ENCODE results near the gene BCAS3.

The BCAS3 gene

GRCh38 chr17:61265397-61265796 lies 587.7 kb downstream of the BCAS3 start:
- no peak overlapping the region for H3K4me3 ChIP-seq (replicated peaks; ENCODE audit: low read depth, low read length)
- no peak for TF ChIP-seq CTCF (IDR thresholded peaks at IDR 0.05; ENCODE audit: low read length, missing control alignments)
- no peak for DNase-seq (ENCODE audit: low read depth)

DNA sequence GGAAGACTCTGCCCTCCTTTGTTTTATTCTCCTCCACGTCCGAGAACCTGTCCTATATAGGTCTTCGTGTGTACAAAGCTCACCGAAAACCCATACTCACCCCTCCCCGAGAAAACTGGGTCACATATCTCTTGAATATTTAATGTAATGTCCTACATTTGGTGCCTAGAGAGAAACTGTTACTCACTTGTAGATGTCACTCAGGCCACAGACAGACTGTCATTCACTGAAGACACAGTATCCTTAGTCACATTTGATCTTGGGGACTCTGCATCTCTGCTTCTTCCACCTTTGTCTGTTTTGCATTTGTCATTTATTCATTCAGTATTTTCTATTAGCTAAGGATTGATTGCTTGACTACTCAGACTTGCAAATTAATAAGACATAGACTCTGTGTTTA lies 590.2 kb downstream of the BCAS3 start:
- DNase-seq (ENCODE audit: low read depth): no peak
- TF ChIP-seq CTCF (IDR thresholded peaks at IDR 0.05; ENCODE audit: low read length, missing control alignments): no peak
- no peak overlapping the region for H3K4me3 ChIP-seq (replicated peaks; ENCODE audit: low read depth, low read length)

- DNase-seq (ENCODE audit: low read depth): no peak
- no peak overlapping the region for H3K4me3 ChIP-seq (replicated peaks; ENCODE audit: low read depth, low read length)
- no peak for TF ChIP-seq CTCF (IDR thresholded peaks at IDR 0.05; ENCODE audit: low read length, missing control alignments)
Observed at GRCh38 chr17:61275395-61275794, 597.7 kb downstream of the BCAS3 start.

GRCh38 chr17:61276806-61277205 lies 599.2 kb downstream of the BCAS3 start:
- no peak for TF ChIP-seq CTCF (IDR thresholded peaks at IDR 0.05; ENCODE audit: low read length, missing control alignments)
- H3K4me3 ChIP-seq (replicated peaks; ENCODE audit: low read depth, low read length): no peak overlapping the region
- DNase-seq (ENCODE audit: low read depth): no peak

DNA sequence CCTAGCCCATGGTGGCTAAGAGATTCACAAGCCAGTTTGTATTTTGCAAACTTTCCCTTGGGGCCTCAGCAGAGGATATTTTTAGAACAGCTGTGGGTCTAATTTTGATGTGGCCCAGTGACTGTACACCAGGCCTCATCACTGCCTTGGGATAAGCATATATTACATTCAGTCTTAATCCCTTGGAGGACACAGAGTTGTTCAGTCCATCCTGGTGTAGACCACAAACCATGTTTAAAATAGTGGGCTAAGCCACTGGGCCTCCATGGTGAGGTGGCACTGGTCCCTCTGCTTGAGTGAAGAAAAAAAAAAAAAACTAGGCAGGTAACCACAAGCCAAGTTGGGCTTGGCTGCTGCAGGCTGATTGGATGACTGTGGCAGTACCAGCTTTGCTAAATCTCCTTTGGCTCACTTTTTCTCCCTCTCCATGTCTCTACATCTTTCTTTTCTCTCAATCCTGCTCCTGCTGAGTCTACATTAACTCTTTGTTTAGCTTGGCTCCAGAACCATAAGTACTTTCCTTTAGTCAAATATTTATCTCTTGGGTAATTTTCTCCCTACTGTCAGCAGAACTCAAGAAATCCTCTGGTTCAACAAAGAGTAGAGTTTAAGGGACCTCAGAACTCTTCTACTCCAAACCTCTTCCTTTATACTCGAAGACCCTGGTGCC lies 602.0 kb downstream of the BCAS3 start:
- TF ChIP-seq CTCF (IDR thresholded peaks at IDR 0.05; ENCODE audit: low read length, missing control alignments): no peak
- H3K4me3 ChIP-seq (replicated peaks; ENCODE audit: low read depth, low read length): no peak overlapping the region
- no peak for DNase-seq (ENCODE audit: low read depth)

DNA sequence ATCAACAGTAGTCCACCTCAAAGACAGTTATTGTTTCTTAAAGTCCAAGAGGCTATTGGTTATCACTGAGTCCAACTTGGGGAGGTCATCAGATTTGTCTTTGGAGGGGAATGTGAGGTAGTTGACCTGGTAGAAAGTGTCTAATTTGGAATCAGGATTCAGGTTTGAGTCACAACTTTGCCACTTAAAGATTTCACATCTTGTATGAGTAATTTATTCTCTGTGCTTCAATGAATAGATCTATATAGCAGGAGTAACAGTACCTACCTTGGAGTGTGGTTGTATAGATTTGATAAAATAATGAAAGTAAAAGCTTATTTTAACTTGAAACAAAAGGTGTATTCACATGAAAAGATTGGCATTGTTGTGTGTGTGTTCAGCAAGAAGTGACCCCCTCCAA lies 602.7 kb downstream of the BCAS3 start:
- TF ChIP-seq CTCF (IDR thresholded peaks at IDR 0.05; ENCODE audit: low read length, missing control alignments): no peak
- H3K4me3 ChIP-seq (replicated peaks; ENCODE audit: low read depth, low read length): no peak overlapping the region
- no peak for DNase-seq (ENCODE audit: low read depth)

DNA sequence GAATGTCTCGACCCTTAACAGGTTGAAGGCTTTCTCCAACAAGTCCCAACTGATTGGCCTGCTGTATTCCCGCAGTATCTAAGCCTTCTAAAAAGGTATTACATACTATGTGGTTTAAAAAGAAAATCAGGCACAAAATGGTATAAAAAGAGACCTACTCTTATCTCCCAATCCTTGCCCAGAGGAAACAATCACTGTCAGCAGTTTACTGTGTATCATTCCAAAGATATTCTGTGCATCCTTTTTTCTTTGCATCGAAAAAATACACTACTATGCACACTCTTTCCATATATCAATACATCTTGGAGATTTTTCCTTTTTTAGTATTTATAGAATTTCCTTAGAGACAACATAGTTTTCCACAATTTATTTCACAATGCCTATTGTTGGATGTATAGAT lies 603.2 kb downstream of the BCAS3 start:
- TF ChIP-seq CTCF (IDR thresholded peaks at IDR 0.05; ENCODE audit: low read length, missing control alignments): no peak
- DNase-seq (ENCODE audit: low read depth): no peak
- no peak overlapping the region for H3K4me3 ChIP-seq (replicated peaks; ENCODE audit: low read depth, low read length)
